Nephron (organoid): ENCODE measurements around the gene PIK3C3.
"Not testable (repeated sequence)": the region's sequence is repeated elsewhere in the genome, so short reads cannot be mapped to it uniquely, and the experiment has no call there.

ENCODE experiments used
- H3K27ac Mint-ChIP-seq, 3 experiments: 2 replicates each; pipeline ENCODE4 v1.8.0; 2020; ENCODE audit warnings: mixed read lengths in 3 of 3, mild to moderate bottlenecking in 2 of 3, moderate library complexity in 1 of 3
- H3K27me3 Mint-ChIP-seq: 2 replicates; pipeline ENCODE4 v1.8.0; 2021; ENCODE audit warnings: low read depth, mild to moderate bottlenecking, moderate library complexity, mixed read lengths
- H3K36me3 Mint-ChIP-seq: 2 replicates; pipeline ENCODE4 v1.8.0; 2020; ENCODE audit warnings: low read depth, mixed read lengths
- H3K4me1 Mint-ChIP-seq: 2 replicates; pipeline ENCODE4 v1.8.0; 2020; ENCODE audit warnings: mixed read lengths
- H3K4me3 Mint-ChIP-seq, 3 experiments: 2 replicates each; pipeline ENCODE4 v1.8.0; 2020; ENCODE audit warnings: mild to moderate bottlenecking in 3 of 3, mixed read lengths in 3 of 3, moderate library complexity in 2 of 3
- H3K9me3 Mint-ChIP-seq: 2 replicates; pipeline ENCODE4 v1.8.0; 2020; ENCODE audit warnings: mixed read lengths
- TF ChIP-seq, protein P1 (sequence below), 3 experiments: fragments of 200-600 bp; sonication (generic); IDR thresholded peaks; one replicate each; pipeline ENCODE4 v1.5.0; 2021; ENCODE audit warnings: antibody characterized with exemption in 3 of 3; ENCODE audit not compliant: unreplicated experiment in 3 of 3

PIK3C3 gene

DNA sequence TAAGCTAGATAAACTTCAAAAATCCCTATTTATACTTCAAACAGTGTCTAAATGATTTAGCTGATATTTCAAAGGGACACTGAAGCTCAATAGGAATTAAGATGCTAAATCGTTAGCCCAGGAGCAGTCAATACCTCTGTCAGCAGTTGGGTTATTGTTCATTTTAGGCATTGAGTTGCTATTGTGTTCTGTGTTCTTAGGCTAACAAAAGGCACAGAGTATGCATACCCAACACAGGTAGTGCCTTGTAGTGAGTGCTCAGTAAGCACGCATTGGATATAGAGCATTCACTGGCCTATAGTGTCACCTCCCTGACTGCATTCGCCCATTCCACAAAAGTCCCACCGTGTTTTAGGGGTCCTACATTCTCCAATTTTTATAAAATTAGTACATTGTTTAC, 152.3 kb downstream of the PIK3C3 start:
- Mint-ChIP-seq H3K36me3 (no peaks in the 10 kb centered on the region), H3K4me3 (no peak overlapping the region), H3K27me3 (no peaks in the 10 kb centered on the region), H3K27ac (no peak overlapping the region), H3K4me1 (no peaks in the 10 kb centered on the region), H3K9me3 (no peaks in the 10 kb centered on the region)
- TF ChIP-seq, protein P1, sequence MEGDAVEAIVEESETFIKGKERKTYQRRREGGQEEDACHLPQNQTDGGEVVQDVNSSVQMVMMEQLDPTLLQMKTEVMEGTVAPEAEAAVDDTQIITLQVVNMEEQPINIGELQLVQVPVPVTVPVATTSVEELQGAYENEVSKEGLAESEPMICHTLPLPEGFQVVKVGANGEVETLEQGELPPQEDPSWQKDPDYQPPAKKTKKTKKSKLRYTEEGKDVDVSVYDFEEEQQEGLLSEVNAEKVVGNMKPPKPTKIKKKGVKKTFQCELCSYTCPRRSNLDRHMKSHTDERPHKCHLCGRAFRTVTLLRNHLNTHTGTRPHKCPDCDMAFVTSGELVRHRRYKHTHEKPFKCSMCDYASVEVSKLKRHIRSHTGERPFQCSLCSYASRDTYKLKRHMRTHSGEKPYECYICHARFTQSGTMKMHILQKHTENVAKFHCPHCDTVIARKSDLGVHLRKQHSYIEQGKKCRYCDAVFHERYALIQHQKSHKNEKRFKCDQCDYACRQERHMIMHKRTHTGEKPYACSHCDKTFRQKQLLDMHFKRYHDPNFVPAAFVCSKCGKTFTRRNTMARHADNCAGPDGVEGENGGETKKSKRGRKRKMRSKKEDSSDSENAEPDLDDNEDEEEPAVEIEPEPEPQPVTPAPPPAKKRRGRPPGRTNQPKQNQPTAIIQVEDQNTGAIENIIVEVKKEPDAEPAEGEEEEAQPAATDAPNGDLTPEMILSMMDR (IDR thresholded peaks at IDR 0.05; ENCODE audit: unreplicated experiment in 3 of 3): no peak

DNA sequence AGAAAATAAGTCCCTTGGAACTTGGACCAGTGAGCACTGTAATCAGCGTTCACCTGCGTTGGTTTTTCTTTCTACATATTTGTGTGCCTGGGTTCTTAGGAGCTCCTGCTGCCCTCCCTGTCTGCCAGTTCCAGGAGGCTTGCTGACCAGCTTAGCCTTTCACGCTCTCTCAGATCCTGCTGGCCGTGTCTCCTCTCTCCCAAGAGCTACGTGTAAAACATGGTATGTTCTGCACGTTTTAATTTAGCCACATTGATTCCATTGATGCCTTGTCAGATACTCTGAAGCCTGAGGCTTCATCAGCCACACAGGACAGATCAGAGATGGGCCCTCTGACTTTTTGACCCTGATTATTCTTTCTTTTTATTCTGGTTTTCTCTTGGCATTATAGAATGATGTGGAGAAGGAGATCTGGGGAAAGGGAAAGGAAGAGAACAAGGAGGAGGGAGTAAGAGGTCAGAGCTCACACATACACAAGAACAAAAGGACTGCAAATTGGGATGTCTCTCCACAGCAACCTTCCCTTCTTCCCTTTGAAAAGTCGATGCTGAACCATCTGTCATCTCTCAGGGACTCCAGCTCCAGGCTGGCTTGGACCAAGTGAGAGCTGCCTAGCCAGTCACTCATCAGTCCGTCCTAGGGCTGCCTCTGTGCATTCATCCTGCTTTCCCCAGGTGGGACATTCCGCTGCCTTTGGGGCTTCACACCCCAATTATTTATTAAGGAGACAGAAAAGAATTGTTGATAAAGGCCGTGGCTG, 152.8 kb downstream of the PIK3C3 start:
- H3K27ac Mint-ChIP-seq: no peak overlapping the region
- TF ChIP-seq, protein P1 (IDR thresholded peaks at IDR 0.05; ENCODE audit: unreplicated experiment in 3 of 3): no peak
- H3K9me3 Mint-ChIP-seq: no peaks in the 10 kb centered on the region
- no peaks in the 10 kb centered on the region for H3K27me3 Mint-ChIP-seq
- no peak overlapping the region for H3K4me3 Mint-ChIP-seq
- no peaks in the 10 kb centered on the region for H3K4me1 Mint-ChIP-seq
- H3K36me3 Mint-ChIP-seq: no peaks in the 10 kb centered on the region

DNA sequence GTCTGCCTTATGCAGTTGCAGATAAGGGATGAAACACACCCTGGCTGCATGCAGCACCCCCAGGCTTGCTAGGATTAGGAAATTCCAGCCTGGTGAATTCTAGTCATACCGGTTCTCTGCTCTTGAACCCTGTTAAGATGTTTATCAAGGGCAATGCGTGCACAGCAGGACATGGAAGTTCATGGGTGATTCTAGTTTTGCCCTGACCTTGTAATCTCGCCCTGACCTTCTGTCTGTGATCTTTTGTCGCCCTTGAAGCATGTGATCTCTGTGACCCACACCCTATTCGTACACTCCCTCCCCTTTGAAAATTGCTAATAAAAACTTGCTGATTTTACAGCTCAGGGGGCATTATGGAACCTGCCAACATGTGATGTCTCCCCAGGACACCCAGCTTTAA, 157.1 kb downstream of the PIK3C3 start:
- H3K4me1 Mint-ChIP-seq, H3K27ac Mint-ChIP-seq, H3K4me3 Mint-ChIP-seq, H3K36me3 Mint-ChIP-seq, H3K9me3 Mint-ChIP-seq, H3K27me3 Mint-ChIP-seq: not testable (repeated sequence)

DNA sequence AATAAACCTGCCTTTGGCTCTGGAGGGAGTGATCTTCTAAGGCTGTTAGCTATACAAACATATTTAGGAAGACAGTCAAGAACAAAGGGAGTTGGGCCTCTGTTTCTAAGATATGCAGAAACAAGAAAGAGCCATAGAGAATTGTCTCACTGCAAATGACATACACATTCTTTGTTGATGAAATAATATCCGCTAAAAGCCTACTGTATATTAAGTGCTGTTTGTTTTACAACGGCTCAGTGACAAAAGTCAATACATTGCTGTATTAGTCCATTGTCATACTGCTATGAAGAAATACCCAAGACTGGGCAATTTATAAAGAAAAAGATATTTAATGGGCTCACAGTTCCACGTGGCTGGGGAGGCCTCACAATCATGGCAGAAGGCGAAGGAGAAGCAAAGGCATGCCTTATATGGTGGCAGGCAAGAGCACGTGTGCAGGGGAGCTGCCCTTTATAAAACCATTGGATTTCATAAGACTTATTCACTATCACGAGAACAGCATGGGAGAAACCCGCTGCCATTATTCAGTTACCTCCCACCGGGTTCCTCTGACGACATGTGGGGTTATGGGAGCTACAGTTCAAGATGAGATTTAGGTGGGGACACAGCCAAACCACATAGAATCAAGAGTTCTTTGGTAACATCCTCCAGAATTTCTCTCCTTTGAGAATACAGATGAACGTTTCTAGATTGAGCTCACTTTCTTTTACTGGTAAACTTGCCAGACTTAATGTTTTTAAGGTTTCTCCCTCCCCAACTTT, 157.8 kb downstream of the PIK3C3 start:
- Mint-ChIP-seq H3K4me1 (peaks cover 5% of the 10 kb centered on the region), H3K9me3 (no peaks in the 10 kb centered on the region), H3K36me3 (no peaks in the 10 kb centered on the region), H3K27me3 (peaks cover 3% of the 10 kb centered on the region), H3K4me3 (no peak overlapping the region), H3K27ac (no peak overlapping the region)
- TF ChIP-seq, protein P1 (IDR thresholded peaks at IDR 0.05; ENCODE audit: unreplicated experiment in 3 of 3): no peak

DNA sequence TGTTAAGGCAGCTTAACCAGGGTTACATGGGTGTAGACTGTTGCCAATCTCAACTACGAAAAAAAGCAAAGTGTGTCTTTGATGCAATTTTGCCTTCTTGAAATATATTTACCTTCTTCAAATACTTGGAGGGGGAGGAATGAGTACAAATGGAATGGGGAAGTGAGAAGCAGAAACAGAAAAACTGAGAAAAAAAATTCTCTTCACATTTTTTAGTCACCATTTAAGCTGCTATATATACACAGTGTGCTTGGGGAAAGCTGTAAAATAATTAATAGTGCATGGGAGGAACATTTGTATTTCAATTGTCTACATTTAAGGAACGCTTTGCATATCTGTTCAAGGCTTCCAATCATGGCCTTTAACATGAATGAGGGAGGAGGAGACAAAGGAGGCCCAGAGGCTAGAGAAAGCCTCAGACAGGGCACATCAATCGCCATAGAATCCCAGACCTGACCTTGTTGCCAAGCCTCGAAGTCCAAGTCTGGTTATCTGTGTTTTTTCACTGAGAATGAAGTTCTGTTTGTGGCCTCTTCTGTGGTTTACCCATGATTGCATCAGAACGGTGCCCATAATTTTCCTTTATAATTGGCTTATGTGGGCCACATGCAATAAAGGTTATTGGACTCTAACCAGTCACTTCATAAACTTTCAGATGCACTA, 158.6 kb downstream of the PIK3C3 start:
- Mint-ChIP-seq H3K27ac (peak overlapping the region in 2 of 3 experiments; percentile 32 to 47), H3K9me3 (no peaks in the 10 kb centered on the region), H3K36me3 (no peaks in the 10 kb centered on the region), H3K4me3 (no peak overlapping the region), H3K27me3 (peaks cover 3% of the 10 kb centered on the region), H3K4me1 (peaks cover 5% of the 10 kb centered on the region)
- TF ChIP-seq, protein P1 (IDR thresholded peaks at IDR 0.05; ENCODE audit: unreplicated experiment in 3 of 3): no peak

DNA sequence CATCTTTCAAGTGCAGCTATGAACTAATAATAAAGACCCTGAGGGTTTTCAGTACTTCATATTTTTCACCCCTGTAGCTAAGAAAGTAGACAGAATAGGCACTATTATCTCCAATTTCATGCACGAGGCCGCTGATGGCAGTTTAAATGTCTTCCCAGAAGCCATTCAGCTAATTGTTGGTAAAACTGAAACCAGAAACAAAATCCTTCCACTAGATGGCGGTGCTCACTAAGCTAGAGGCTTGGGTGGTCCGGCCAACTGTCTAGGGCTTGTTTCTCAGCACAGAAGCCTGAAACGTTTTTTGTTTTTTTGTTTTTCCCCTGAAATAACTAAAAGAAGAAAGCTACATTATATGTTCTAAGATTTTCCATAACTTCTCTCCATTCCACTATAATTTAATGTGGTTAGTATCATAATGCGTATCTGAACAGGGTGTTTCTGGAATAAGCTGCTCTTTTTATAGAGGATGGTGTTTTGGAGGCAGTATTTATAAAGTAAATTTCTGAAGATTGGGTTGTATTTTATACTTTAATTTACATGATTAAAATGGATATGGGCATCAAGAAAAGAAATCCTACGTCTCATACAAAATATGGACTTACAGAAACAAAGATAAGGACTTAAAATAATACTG, 159.4 kb downstream of the PIK3C3 start:
- peak overlapping the region in 2 of 3 experiments; percentile 43 to 50 for H3K27ac Mint-ChIP-seq
- peaks cover 3% of the 10 kb centered on the region for H3K27me3 Mint-ChIP-seq
- no peak overlapping the region for H3K4me3 Mint-ChIP-seq
- peaks cover 5% of the 10 kb centered on the region for H3K4me1 Mint-ChIP-seq
- TF ChIP-seq, protein P1 (IDR thresholded peaks at IDR 0.05; ENCODE audit: unreplicated experiment in 3 of 3): peak; percentile 91 to 92 (median 92)
- H3K9me3 Mint-ChIP-seq: no peaks in the 10 kb centered on the region
- no peaks in the 10 kb centered on the region for H3K36me3 Mint-ChIP-seq
